Spleen (tissue), 7 donors: Measurements from ENCODE around the gene CYP11A1.

Experiments
- POLR2AphosphoS5 ChIP-seq, 3 donors: sonication (generic); formaldehyde crosslinking; IDR thresholded peaks; one replicate each; pipeline ENCODE4 v1.5.1; 2017; ENCODE audit warnings: antibody characterized with exemption in 3 of 3
- TF ChIP-seq, protein P1 (sequence below), 11 experiments: fragments of 200-600 bp in 7 of 11; fragments of 450-650 bp in 4 of 11; sonication (generic) in 4 of 11; IDR thresholded peaks in 8 of 11; conservative IDR thresholded peaks in 3 of 11; 1 replicate in 7 of 11; 2 replicates in 4 of 11; pipeline versions ENCODE4 v1.4.0 to v1.8.0; 2016 to 2021; ENCODE audit warnings: antibody characterized with exemption in 11 of 11, inconsistent platforms in 4 of 11, mild to moderate bottlenecking in 1 of 11
- donor health status: DM: no; HTN: no; CAD: no; lungs with moderate emphysema.
- donor health status: DM: no; HTN: no; CAD: no.
- donor health status: DM: no; HTN: no; CAD: no.

DNA sequence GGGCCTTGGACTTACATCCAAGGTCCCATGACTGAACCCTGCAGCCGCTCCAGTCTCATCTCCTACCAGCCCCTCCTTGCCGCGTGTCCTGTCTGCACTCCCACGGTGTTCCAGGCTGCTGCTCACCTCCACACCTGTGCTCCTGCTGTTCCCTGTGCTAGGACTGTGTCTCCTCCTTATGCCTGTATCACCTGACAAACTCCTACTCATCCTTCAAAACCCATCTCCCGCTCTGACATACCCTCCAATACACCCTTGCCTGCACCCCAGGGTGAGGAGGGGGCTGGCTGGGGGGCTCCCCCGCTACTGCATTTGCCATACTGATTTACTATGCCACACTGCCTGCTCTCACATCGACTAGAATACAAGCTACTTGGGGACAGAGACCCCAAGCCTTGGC, 53.6 kb downstream of the CYP11A1 start:
- TF ChIP-seq, protein P1, sequence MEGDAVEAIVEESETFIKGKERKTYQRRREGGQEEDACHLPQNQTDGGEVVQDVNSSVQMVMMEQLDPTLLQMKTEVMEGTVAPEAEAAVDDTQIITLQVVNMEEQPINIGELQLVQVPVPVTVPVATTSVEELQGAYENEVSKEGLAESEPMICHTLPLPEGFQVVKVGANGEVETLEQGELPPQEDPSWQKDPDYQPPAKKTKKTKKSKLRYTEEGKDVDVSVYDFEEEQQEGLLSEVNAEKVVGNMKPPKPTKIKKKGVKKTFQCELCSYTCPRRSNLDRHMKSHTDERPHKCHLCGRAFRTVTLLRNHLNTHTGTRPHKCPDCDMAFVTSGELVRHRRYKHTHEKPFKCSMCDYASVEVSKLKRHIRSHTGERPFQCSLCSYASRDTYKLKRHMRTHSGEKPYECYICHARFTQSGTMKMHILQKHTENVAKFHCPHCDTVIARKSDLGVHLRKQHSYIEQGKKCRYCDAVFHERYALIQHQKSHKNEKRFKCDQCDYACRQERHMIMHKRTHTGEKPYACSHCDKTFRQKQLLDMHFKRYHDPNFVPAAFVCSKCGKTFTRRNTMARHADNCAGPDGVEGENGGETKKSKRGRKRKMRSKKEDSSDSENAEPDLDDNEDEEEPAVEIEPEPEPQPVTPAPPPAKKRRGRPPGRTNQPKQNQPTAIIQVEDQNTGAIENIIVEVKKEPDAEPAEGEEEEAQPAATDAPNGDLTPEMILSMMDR (IDR thresholded peaks at IDR 0.05 in 8 of 11, conservative IDR thresholded peaks at IDR 0.05 in 3 of 11): no peak
- no peak for TF ChIP-seq POLR2AphosphoS5 (IDR thresholded peaks at IDR 0.05)
